Nephron progenitor cell (in vitro differentiated cells): ENCODE data around the gene GPC3.
"Not testable (repeated sequence)": the region's sequence is repeated elsewhere in the genome, so short reads cannot be mapped to it uniquely, and the experiment has no call there.

Experiments used
- DNase-seq: peaks from one replicate; pipeline ENCODE4 v3.0.0; 2021
- H3K27ac Mint-ChIP-seq: 2 replicates; pipeline ENCODE4 v1.8.0; 2021; ENCODE audit warnings: mild to moderate bottlenecking, moderate library complexity, mixed read lengths
- H3K27me3 Mint-ChIP-seq: 2 replicates; pipeline ENCODE4 v1.8.0; 2021; ENCODE audit warnings: mild to moderate bottlenecking, low read depth, mixed read lengths; ENCODE audit not compliant: poor library complexity
- H3K36me3 Mint-ChIP-seq: 2 replicates; pipeline ENCODE4 v1.8.0; 2021; ENCODE audit warnings: low read depth, mixed read lengths
- H3K4me1 Mint-ChIP-seq: 2 replicates; pipeline ENCODE4 v1.8.0; 2021; ENCODE audit warnings: mixed read lengths
- H3K4me3 Mint-ChIP-seq: 2 replicates; pipeline ENCODE4 v1.8.0; 2021; ENCODE audit warnings: mild to moderate bottlenecking, moderate library complexity, mixed read lengths
- H3K9me3 Mint-ChIP-seq: 2 replicates; pipeline ENCODE4 v1.8.0; 2021; ENCODE audit warnings: mild to moderate bottlenecking, moderate library complexity, mixed read lengths
- TF ChIP-seq, protein P1 (sequence below): fragments of 200-600 bp; sonication (generic); IDR thresholded peaks from 2 replicates; pipeline ENCODE4 v1.5.0; 2021; ENCODE audit warnings: antibody characterized with exemption

Gene GPC3

DNA sequence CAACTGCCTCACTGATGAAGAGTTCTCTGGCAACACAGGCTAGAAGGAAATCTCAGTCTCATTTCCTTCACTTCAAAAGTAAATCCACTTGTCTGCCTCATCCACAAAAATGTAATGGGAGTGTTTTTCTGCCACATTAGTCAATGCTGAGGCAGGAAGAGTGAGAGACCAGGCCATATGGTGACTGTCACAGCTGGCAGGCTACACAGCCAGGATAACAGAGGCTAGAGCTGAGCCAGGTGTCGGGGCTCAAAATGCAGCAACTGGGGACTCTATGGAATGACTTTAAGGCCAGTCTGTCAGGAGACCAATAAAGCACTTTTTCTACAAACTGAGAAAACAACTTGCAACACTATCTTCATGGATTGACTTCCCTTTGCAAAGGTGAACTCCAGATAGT is 204.2 kb downstream of the GPC3 start:
- H3K4me1 Mint-ChIP-seq, result peaks cover 72% of the 10 kb centered on the region

DNA sequence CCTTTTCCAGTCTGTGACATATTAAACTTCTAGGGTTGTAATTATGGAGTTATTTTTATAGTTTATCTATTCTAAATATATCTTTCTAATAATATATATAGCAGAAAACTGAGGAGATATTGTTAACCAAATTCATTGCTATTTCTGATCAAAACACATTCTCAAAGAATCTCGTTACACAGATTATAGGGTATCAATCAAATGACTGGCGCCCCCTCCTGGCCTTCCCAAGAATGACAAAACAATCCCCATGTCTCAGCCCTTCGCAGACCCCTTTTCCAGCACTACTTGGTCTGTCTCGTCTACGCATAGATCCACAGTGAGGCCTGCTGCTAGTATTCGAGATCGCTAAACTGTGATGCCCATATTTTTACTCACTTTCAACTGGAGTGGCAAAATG is 209.3 kb downstream of the GPC3 start:
- Mint-ChIP-seq H3K4me1 (peaks cover 45% of the 10 kb centered on the region), H3K4me3 (no peak overlapping the region), H3K36me3 (peaks cover 4% of the 10 kb centered on the region), H3K9me3 (no peaks in the 10 kb centered on the region), H3K27me3 (no peaks in the 10 kb centered on the region), H3K27ac (no peak overlapping the region)
- TF ChIP-seq, protein P1, sequence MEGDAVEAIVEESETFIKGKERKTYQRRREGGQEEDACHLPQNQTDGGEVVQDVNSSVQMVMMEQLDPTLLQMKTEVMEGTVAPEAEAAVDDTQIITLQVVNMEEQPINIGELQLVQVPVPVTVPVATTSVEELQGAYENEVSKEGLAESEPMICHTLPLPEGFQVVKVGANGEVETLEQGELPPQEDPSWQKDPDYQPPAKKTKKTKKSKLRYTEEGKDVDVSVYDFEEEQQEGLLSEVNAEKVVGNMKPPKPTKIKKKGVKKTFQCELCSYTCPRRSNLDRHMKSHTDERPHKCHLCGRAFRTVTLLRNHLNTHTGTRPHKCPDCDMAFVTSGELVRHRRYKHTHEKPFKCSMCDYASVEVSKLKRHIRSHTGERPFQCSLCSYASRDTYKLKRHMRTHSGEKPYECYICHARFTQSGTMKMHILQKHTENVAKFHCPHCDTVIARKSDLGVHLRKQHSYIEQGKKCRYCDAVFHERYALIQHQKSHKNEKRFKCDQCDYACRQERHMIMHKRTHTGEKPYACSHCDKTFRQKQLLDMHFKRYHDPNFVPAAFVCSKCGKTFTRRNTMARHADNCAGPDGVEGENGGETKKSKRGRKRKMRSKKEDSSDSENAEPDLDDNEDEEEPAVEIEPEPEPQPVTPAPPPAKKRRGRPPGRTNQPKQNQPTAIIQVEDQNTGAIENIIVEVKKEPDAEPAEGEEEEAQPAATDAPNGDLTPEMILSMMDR, result peak; percentile 72
- DNase-seq, result peak; percentile 57

More for the DNA sequence above, 204.2 kb downstream of the GPC3 start:
- peak overlapping the region; percentile 91 for H3K27ac Mint-ChIP-seq
- no peak overlapping the region for H3K4me3 Mint-ChIP-seq
- no peak for DNase-seq
- peaks cover 3% of the 10 kb centered on the region for H3K27me3 Mint-ChIP-seq
- TF ChIP-seq, protein P1, result no peak
- peaks cover 4% of the 10 kb centered on the region for H3K36me3 Mint-ChIP-seq
- no peaks in the 10 kb centered on the region for H3K9me3 Mint-ChIP-seq

- Mint-ChIP-seq H3K4me3 (no peak overlapping the region), H3K27ac (no peak overlapping the region), H3K4me1 (peaks cover 36% of the 10 kb centered on the region), H3K9me3 (no peaks in the 10 kb centered on the region), H3K27me3 (no peaks in the 10 kb centered on the region), H3K36me3 (peaks cover 3% of the 10 kb centered on the region)
- DNase-seq, result no peak
- TF ChIP-seq, protein P1, result no peak
Observed at GRCh38 chrX:133774807-133775206, 210.6 kb downstream of the GPC3 start.

DNA sequence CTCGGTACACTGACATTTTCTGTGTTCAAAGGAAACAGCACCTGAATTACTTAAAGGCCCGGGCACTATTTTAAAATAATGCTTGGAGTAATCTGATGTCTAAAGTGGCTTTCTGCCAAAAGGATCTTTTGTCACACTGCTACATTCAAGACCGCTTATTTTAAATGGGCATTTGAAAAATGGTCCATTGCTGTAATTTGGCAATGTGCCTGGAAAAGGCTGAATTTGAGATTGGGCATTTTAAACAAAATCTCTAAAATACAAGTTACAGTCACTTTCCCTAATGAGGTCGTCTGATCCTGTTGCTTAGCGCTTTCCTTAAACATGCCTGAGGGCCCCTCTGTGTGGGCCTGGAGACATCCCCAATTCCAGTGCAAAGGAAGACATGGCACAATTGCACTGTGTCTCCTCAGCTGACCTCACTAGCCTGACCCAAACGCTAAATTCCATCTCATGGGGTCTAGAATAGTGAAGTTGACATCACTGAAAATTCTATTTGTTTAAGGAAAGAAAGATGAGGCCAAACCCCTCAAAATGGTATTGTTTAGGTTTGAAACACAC is 214.2 kb downstream of the GPC3 start:
- TF ChIP-seq, protein P1, result no peak
- H3K9me3 Mint-ChIP-seq, result no peaks in the 10 kb centered on the region
- peaks cover 16% of the 10 kb centered on the region for H3K4me1 Mint-ChIP-seq

GRCh38 chrX:133762976-133763548 is 222.3 kb downstream of the GPC3 start:
- H3K36me3 Mint-ChIP-seq, result peaks cover 49% of the 10 kb centered on the region
- DNase-seq, H3K4me3 Mint-ChIP-seq, H3K4me1 Mint-ChIP-seq, H3K27ac Mint-ChIP-seq, H3K27me3 Mint-ChIP-seq, H3K9me3 Mint-ChIP-seq: not testable (repeated sequence)

More for the DNA sequence above, 214.2 kb downstream of the GPC3 start:
- Mint-ChIP-seq H3K36me3 (no peaks in the 10 kb centered on the region), H3K4me3 (no peak overlapping the region), H3K27ac (no peak overlapping the region), H3K27me3 (no peaks in the 10 kb centered on the region)
- DNase-seq, result no peak

DNA sequence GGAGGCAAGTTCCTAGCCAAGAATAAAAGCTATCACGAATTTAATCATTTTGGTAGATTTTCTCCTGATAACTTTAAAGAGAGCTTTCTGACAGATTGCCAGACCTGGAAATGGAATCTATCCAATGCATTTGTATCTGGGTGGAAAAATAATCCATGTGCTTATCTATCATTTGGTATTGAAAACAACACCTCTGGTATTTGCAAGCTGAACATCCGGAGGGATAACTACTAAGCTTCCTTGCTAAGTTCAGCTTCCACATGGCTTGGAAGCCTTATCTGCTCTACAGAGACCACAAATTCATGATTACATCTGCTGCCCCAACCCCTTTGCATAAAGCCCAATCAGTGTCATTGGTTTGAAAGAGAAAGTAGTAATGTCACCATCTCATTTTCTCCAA is 230.7 kb downstream of the GPC3 start:
- H3K27ac Mint-ChIP-seq, result no peak overlapping the region
- H3K36me3 Mint-ChIP-seq, result peaks cover 24% of the 10 kb centered on the region
- H3K4me3 Mint-ChIP-seq, result no peak overlapping the region
- H3K4me1 Mint-ChIP-seq, result peaks cover 12% of the 10 kb centered on the region
- H3K27me3 Mint-ChIP-seq, result peaks cover 2% of the 10 kb centered on the region
- TF ChIP-seq, protein P1, result no peak
- no peak for DNase-seq
- H3K9me3 Mint-ChIP-seq, result peaks cover 2% of the 10 kb centered on the region
